HepG2 (cell line): ENCODE results near the gene PRDX2. TPM values are rescaled to one million over a fixed set of nuclear protein-coding genes. Genes with fewer than 3 reads are reported as not detected.

Source experiments
- BCLAF1 ChIP-seq: fragments of 450-650 bp; IDR thresholded peaks from 2 replicates; pipeline ENCODE4 v1.6.1; 2017; ENCODE audit warnings: mild to moderate bottlenecking
- CBFB ChIP-seq: sonication (generic); formaldehyde crosslinking; IDR thresholded peaks from 2 replicates; pipeline ENCODE4 v1.4.0; 2020; ENCODE audit warnings: missing genetic modification reagents
- CHCHD3 ChIP-seq: sonication (generic); formaldehyde crosslinking; IDR thresholded peaks from 2 replicates; pipeline ENCODE4 v1.8.0; 2022; ENCODE audit warnings: mild to moderate bottlenecking, missing genetic modification reagents, moderate library complexity
- ELF1 ChIP-seq: sonication (generic); formaldehyde crosslinking; IDR thresholded peaks from 2 replicates; pipeline ENCODE4 v1.4.0; 2020; ENCODE audit warnings: missing genetic modification reagents
- ETV5 ChIP-seq: IDR thresholded peaks from 2 replicates; pipeline ENCODE4 v1.6.1; 2018; ENCODE audit warnings: missing biosample characterization, missing genetic modification reagents, inconsistent platforms, borderline replicate concordance
- ETV6 ChIP-seq: sonication (generic); formaldehyde crosslinking; conservative IDR thresholded peaks from 2 replicates; pipeline ENCODE4 v1.4.0; 2020; ENCODE audit warnings: missing genetic modification reagents
- FOXK2 ChIP-seq: fragments of 450-650 bp; IDR thresholded peaks from 2 replicates; pipeline ENCODE4 v1.6.1; 2016
- GTF2F1 ChIP-seq: fragments of 150-350 bp; IDR thresholded peaks from 2 replicates; pipeline ENCODE4 v1.6.1; 2014; ENCODE audit warnings: low read length
- MEF2D ChIP-seq: sonication (generic); formaldehyde crosslinking; IDR thresholded peaks from 2 replicates; pipeline ENCODE4 v1.5.1; 2020; ENCODE audit warnings: mild to moderate bottlenecking, missing genetic modification reagents
- NCOR1 ChIP-seq: fragments of 200-600 bp; sonication (generic); IDR thresholded peaks from 2 replicates; pipeline ENCODE4 v1.7.0; 2017; ENCODE audit warnings: antibody characterized with exemption, low read length, borderline replicate concordance
- PHF21A ChIP-seq: sonication (generic); formaldehyde crosslinking; IDR thresholded peaks from 2 replicates; pipeline ENCODE4 v1.5.0; 2020; ENCODE audit warnings: mild to moderate bottlenecking, missing genetic modification reagents
- POGZ ChIP-seq: sonication (generic); formaldehyde crosslinking; IDR thresholded peaks from 2 replicates; pipeline ENCODE4 v1.4.0; 2020; ENCODE audit warnings: mild to moderate bottlenecking, missing genetic modification reagents
- RNF2 ChIP-seq: fragments of 450-650 bp; conservative IDR thresholded peaks from 2 replicates; pipeline ENCODE4 v1.6.1; 2016; ENCODE audit warnings: low read depth
- THAP11 ChIP-seq: IDR thresholded peaks from 2 replicates; pipeline ENCODE4 v1.6.1; 2016; ENCODE audit warnings: missing biosample characterization, missing genetic modification reagents
- YEATS4 ChIP-seq: sonication (generic); formaldehyde crosslinking; IDR thresholded peaks from 2 replicates; pipeline ENCODE4 v1.4.0; 2020; ENCODE audit warnings: missing genetic modification reagents, borderline replicate concordance
- ZFP91 ChIP-seq: sonication (generic); formaldehyde crosslinking; IDR thresholded peaks from 2 replicates; pipeline ENCODE4 v1.9.0; 2022; ENCODE audit warnings: missing genetic modification reagents, mild to moderate bottlenecking, borderline replicate concordance
- ZNF138 ChIP-seq: sonication (generic); formaldehyde crosslinking; IDR thresholded peaks from 2 replicates; pipeline ENCODE4 v1.5.0; 2020; ENCODE audit warnings: mild to moderate bottlenecking, low read depth, missing genetic modification reagents
- ZNF224 ChIP-seq: sonication (generic); formaldehyde crosslinking; IDR thresholded peaks from 2 replicates; pipeline ENCODE4 v1.5.0; 2020; ENCODE audit warnings: mild to moderate bottlenecking, missing genetic modification reagents
- ZNF550 ChIP-seq: sonication (generic); formaldehyde crosslinking; IDR thresholded peaks from 2 replicates; pipeline ENCODE4 v1.4.0; 2020; ENCODE audit warnings: mild to moderate bottlenecking, missing genetic modification reagents, borderline replicate concordance
- ZNF562 ChIP-seq: sonication (generic); formaldehyde crosslinking; IDR thresholded peaks from 2 replicates; pipeline ENCODE4 v1.8.0; 2022; ENCODE audit warnings: missing genetic modification reagents, borderline replicate concordance
- ZNF605 ChIP-seq: sonication (generic); formaldehyde crosslinking; IDR thresholded peaks from 2 replicates; pipeline ENCODE4 v1.8.0; 2022; ENCODE audit warnings: mild to moderate bottlenecking, missing genetic modification reagents
- polyA plus RNA-seq, 8 experiments: library from polyadenylated mRNA; depleted of rRNA in 3 of 8; stranded (reverse) in 7 of 8; unstranded in 1 of 8; fragments of >200 nt; fragmentation: Illumina TruSeq in 4 of 8; extraction: Trizol in 4 of 8; gene quantifications; 2 replicates each; pipeline versions ENCODE4 v1.2.1 to v1.2.3, GENCODE V29; 2011 to 2016; ENCODE audit warnings: low read depth in 4 of 8, missing spikeins in 1 of 8, mixed read lengths in 1 of 8; ENCODE audit not compliant: insufficient read depth in 1 of 8
- total RNA-seq, 5 experiments: library from RNA; depleted of rRNA; stranded (reverse); fragments of >200 nt; fragmentation: Illumina TruSeq; extraction: Trizol; gene quantifications; 2 replicates each; pipeline ENCODE4 v1.2.3, GENCODE V29; 2016; ENCODE audit warnings: low read depth in 1 of 5
- TF ChIP-seq, protein P1 (sequence below), 2 experiments: fragments of 450-650 bp in 1 of 2; sonication (generic) in 1 of 2; formaldehyde crosslinking; IDR thresholded peaks; 2 replicates each; pipeline versions ENCODE4 v1.5.0 to v1.8.0; 2020 to 2022; ENCODE audit warnings: mild to moderate bottlenecking in 1 of 2, missing genetic modification reagents in 1 of 2
- TF ChIP-seq, protein P2 (sequence below): sonication (generic); formaldehyde crosslinking; IDR thresholded peaks from 2 replicates; pipeline ENCODE4 v1.8.0; 2022; ENCODE audit warnings: mild to moderate bottlenecking, missing genetic modification reagents
- TF ChIP-seq, protein P3 (sequence below): sonication (generic); formaldehyde crosslinking; IDR thresholded peaks from 2 replicates; pipeline ENCODE4 v1.8.0; 2022; ENCODE audit warnings: missing genetic modification reagents, low read depth, mild to moderate bottlenecking, borderline replicate concordance

Gene PRDX2
- total and polyA plus RNA-seq, 2 of the 13 experiments (the other 11 are each of a cell fraction or from before 2014, with no cell fraction given) = 218 to 381 TPM

GRCh38 chr19:12777217-12778016 is 24.2 kb downstream of the PRDX2 start (continued):
- no peak for TF ChIP-seq ETV6 (CRISPR knock-in tag)
- TF ChIP-seq POGZ (CRISPR knock-in tag) = no peak
- TF ChIP-seq ZNF138 (CRISPR knock-in tag) = no peak
- no peak for TF ChIP-seq RNF2
- TF ChIP-seq, protein P1, sequence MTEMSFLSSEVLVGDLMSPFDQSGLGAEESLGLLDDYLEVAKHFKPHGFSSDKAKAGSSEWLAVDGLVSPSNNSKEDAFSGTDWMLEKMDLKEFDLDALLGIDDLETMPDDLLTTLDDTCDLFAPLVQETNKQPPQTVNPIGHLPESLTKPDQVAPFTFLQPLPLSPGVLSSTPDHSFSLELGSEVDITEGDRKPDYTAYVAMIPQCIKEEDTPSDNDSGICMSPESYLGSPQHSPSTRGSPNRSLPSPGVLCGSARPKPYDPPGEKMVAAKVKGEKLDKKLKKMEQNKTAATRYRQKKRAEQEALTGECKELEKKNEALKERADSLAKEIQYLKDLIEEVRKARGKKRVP (CRISPR knock-in tag; IDR thresholded peaks at IDR 0.05) = no peak
- TF ChIP-seq, protein P2, sequence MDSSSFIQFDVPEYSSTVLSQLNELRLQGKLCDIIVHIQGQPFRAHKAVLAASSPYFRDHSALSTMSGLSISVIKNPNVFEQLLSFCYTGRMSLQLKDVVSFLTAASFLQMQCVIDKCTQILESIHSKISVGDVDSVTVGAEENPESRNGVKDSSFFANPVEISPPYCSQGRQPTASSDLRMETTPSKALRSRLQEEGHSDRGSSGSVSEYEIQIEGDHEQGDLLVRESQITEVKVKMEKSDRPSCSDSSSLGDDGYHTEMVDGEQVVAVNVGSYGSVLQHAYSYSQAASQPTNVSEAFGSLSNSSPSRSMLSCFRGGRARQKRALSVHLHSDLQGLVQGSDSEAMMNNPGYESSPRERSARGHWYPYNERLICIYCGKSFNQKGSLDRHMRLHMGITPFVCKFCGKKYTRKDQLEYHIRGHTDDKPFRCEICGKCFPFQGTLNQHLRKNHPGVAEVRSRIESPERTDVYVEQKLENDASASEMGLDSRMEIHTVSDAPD = no peak
- no peak for TF ChIP-seq ZNF605
- TF ChIP-seq CBFB (CRISPR knock-in tag) = peak; percentile 90
- TF ChIP-seq ZNF224 (CRISPR knock-in tag) = no peak
- TF ChIP-seq THAP11 (CRISPR knock-in tag) = peak; percentile 46; the same call in 1 of the 2 replicates
- no peak for TF ChIP-seq FOXK2
- no peak for TF ChIP-seq ETV5 (CRISPR knock-in tag)
- no peak for TF ChIP-seq YEATS4 (CRISPR knock-in tag)
- no peak for TF ChIP-seq CHCHD3 (CRISPR knock-in tag)
- TF ChIP-seq BCLAF1 = no peak
- TF ChIP-seq GTF2F1 = no peak
- no peak for TF ChIP-seq NCOR1
- TF ChIP-seq ZNF562 (CRISPR knock-in tag) = no peak
- no peak for TF ChIP-seq PHF21A
- TF ChIP-seq, protein P3, sequence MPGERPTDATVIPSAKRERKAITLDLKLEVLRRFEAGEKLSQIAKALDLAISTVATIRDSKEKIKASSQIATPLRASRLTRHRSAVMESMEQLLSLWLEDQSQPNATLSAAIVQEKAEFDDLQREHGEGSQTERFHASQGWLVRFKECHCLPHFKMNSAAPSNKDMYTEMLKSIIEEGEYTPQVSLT (CRISPR knock-in tag) = no peak
- peak; percentile 52 for TF ChIP-seq ZFP91 (CRISPR knock-in tag)
- no peak for TF ChIP-seq ZNF550 (CRISPR knock-in tag)
- no peak for TF ChIP-seq ELF1 (CRISPR knock-in tag)
- no peak for TF ChIP-seq MEF2D (CRISPR knock-in tag)
